Right lobe of liver (tissue), 6 donors: ENCODE measurements around the gene PIP5K1B. TPM values are rescaled to one million over a fixed set of nuclear protein-coding genes. Genes with fewer than 3 reads are reported as not detected.
A peak's percentile ranks its signal among the peaks of the same experiment; 100 is the strongest.

Experiments
- ATAC-seq, 4 donors: fragments of 200-7000 bp; cut with Tn5 transposase; one replicate each; pipeline ENCODE4 v1.9.1; 2020; ENCODE audit warnings: mild to moderate bottlenecking in 4 of 4, moderate library complexity in 4 of 4
- DNase-seq, 3 donors: peaks; one replicate each; pipeline ENCODE4 v3.0.0-alpha.2; 2020
- H3K27ac ChIP-seq, 3 donors: fragments of 200-600 bp; one replicate each; pipeline ENCODE4 v1.8.0; 2022
- H3K27me3 ChIP-seq, 2 donors: fragments of 200-600 bp; one replicate each; pipeline ENCODE4 v1.8.0; 2022
- H3K36me3 ChIP-seq, 4 donors: fragments of 200-600 bp; sonication (generic) in 1 of 4; one replicate each; pipeline versions ENCODE4 v1.5.1 to v1.8.0; 2017 to 2022; ENCODE audit warnings: control low read depth in 1 of 4
- H3K4me1 ChIP-seq, 4 donors: fragments of 200-600 bp; sonication (generic) in 1 of 4; one replicate each; pipeline versions ENCODE4 v1.5.1 to v1.8.0; 2017 to 2022; ENCODE audit warnings: control low read depth in 1 of 4
- H3K4me3 ChIP-seq, 3 donors: fragments of 200-600 bp; one replicate each; pipeline ENCODE4 v1.8.0; 2022
- H3K9me3 ChIP-seq, 4 donors: fragments of 200-600 bp; sonication (generic) in 1 of 4; one replicate each; pipeline versions ENCODE4 v1.5.1 to v1.8.0; 2017 to 2022; ENCODE audit warnings: control low read depth in 1 of 4
- POLR2A ChIP-seq: fragments of 450-650 bp; IDR thresholded peaks from one replicate; pipeline ENCODE4 v1.6.1; 2017; ENCODE audit warnings: antibody characterized with exemption, mild to moderate bottlenecking
- WGBS: methylation state at CpG from one replicate; pipeline ENCODE4 v1.1.6; 2018; ENCODE audit warnings: low coverage, low lambda C conversion rate; ENCODE audit not compliant: insufficient coverage; ENCODE audit errors: missing lambda C conversion rate; 5-methylcytosine and 5-hydroxymethylcytosine counted together
- intact Hi-C, 2 donors: fragments of 100-400 bp; cut with DNase I; formaldehyde crosslinking; loops; one replicate each; pipeline versions ENCODE4 v1.11.2 to v1.14.1; 2022
- total RNA-seq, 6 experiments: library from RNA; depleted of rRNA in 2 of 6; stranded (reverse); fragments of >200 nt in 2 of 6; fragmentation: NEBNext Ultra II Directional in 3 of 6; extraction: Animal tissue kit (Norgen Biotek cat#: 25700) in 3 of 6; gene quantifications; one replicate each; pipeline versions ENCODE4 v1.1.0 to v1.2.4, GENCODE V29; 2016 to 2023
- TF ChIP-seq, protein P1 (sequence below), 4 donors: fragments of 200-600 bp in 3 of 4; fragments of 450-650 bp in 1 of 4; IDR thresholded peaks; one replicate each; pipeline versions ENCODE4 v1.5.1 to v1.8.0; 2016 to 2022; ENCODE audit warnings: antibody characterized with exemption in 4 of 4, mild to moderate bottlenecking in 2 of 4
- donor health status: DM: no; HTN: yes; CAD: no.
- donor health status: DM: no; HTN: no; CAD: no.
- donor health status: DM: no; HTN: no; CAD: no.
- donor health status: DM: no; HTN: yes; CAD: no.
- donor health status: DM: no; HTN: yes; CAD: no.

Gene PIP5K1B
- total RNA-seq, 6 experiments from 2014 or later = 0.27 to 0.71 TPM; not detected in 4

DNA sequence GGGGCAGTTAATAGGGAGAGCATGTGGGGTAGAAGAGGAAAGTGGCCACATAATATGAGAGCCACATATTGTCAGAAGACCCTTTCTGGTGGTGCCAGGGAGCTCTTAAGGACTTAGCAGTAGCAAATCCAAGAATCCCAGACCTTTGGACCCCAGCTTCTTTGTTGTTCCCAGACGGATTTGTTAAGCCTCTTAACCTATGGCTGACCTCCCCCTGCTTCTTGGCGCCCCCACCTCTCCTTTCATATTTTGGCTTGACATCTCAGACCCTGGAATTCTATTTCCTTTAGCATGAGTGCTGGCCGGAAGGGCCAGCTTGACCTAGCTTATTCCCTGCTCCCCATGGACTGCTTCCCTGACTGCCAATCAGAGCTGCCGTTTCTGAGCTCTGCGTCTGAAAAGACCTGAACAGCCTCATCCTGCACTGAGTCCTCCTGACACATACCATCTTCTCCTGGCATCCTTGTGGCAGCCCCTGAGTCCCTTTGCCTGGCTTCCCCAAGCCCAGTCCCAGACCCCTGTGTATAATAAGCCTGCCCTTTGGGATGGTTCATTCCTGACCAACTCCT is 192.6 kb downstream of the PIP5K1B start:
- whole genome bisulfite sequencing = 21% methylated on average over 5 of the region's 5 CpGs
- no peak overlapping the region for H3K27ac ChIP-seq
- TF ChIP-seq, protein P1, sequence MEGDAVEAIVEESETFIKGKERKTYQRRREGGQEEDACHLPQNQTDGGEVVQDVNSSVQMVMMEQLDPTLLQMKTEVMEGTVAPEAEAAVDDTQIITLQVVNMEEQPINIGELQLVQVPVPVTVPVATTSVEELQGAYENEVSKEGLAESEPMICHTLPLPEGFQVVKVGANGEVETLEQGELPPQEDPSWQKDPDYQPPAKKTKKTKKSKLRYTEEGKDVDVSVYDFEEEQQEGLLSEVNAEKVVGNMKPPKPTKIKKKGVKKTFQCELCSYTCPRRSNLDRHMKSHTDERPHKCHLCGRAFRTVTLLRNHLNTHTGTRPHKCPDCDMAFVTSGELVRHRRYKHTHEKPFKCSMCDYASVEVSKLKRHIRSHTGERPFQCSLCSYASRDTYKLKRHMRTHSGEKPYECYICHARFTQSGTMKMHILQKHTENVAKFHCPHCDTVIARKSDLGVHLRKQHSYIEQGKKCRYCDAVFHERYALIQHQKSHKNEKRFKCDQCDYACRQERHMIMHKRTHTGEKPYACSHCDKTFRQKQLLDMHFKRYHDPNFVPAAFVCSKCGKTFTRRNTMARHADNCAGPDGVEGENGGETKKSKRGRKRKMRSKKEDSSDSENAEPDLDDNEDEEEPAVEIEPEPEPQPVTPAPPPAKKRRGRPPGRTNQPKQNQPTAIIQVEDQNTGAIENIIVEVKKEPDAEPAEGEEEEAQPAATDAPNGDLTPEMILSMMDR (IDR thresholded peaks at IDR 0.05) = no peak
- TF ChIP-seq POLR2A = no peak
- no peaks in the 10 kb centered on the region for H3K27me3 ChIP-seq
- H3K4me1 ChIP-seq = no peaks in the 10 kb centered on the region
- H3K36me3 ChIP-seq = no peaks in the 10 kb centered on the region
- H3K9me3 ChIP-seq = no peaks in the 10 kb centered on the region
- peak in 1 of 4 donors; percentile 6 for ATAC-seq
- DNase-seq = no peak
- H3K4me3 ChIP-seq = no peak overlapping the region
- intact Hi-C loops = no loop called here

DNA sequence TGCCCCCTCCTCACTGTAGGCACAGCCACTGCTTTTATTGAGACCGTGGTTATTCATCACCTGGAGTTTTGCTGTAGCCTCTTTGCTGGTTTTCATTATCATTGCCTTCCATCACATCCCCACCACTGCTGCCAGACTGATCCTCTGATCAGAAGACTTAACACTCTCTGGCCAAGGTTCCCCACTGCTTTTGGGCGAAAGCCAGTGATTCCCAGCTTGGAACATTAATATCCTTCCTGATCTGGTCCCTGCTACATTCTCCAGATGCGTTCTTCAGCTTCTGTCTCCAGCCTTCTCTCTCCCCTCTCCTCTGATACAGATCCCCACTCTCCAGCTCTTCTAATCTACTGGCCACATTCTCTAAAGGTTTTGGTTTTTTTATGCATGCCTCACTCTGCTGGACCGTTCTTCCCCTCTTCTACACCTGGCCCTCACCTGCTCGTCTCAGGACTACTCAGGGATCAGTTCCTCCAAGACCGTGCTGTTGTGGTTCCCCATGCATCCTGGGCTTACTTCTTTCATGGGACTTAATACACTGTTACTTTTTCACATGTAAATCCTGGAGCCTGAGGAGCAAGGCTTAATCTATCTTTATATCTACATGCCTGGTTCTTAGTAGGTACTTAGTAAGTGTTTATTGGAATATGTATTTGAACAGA is 193.9 kb downstream of the PIP5K1B start:
- no peaks in the 10 kb centered on the region for H3K4me1 ChIP-seq
- no peaks in the 10 kb centered on the region for H3K36me3 ChIP-seq
- no peaks in the 10 kb centered on the region for H3K27me3 ChIP-seq
- intact Hi-C loops = no loop called here
- WGBS = 29% methylated on average over 6 of the region's 6 CpGs
- DNase-seq (no peak), ATAC-seq (no peak)
- no peaks in the 10 kb centered on the region for H3K9me3 ChIP-seq
- H3K4me3 ChIP-seq = no peak overlapping the region
- no peak overlapping the region for H3K27ac ChIP-seq
- TF ChIP-seq POLR2A = no peak
- TF ChIP-seq, protein P1 (IDR thresholded peaks at IDR 0.05) = no peak

DNA sequence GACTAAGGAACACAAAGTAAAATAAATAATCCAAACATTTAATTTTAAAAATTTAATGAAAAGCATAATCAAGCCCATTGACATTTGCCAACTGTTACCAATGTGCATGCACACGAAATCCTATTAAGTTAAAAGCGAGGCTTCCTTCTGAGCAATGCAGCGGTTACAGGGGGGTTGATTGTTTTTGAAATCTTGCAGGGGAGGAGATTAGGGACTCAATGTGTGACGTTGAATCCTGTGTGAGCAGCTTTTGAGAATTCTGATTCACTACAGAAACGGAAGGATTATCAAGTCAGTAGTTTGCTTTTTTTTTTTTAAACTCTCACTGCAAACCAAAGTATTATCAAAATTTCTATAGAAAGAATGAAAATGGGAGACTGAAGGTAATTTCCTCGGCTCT is 199.4 kb downstream of the PIP5K1B start:
- no peak overlapping the region for H3K4me3 ChIP-seq
- peak in 1 of 4 donors; percentile 38 for ATAC-seq
- no peaks in the 10 kb centered on the region for H3K9me3 ChIP-seq
- intact Hi-C loops = no loop called here
- H3K4me1 ChIP-seq = no peaks in the 10 kb centered on the region
- no peaks in the 10 kb centered on the region for H3K27me3 ChIP-seq
- DNase-seq = no peak
- TF ChIP-seq POLR2A = no peak
- TF ChIP-seq, protein P1 (IDR thresholded peaks at IDR 0.05) = no peak
- 30% methylated on average over 6 of the region's 6 CpGs for WGBS
- H3K27ac ChIP-seq = no peak overlapping the region
- H3K36me3 ChIP-seq = no peaks in the 10 kb centered on the region

DNA sequence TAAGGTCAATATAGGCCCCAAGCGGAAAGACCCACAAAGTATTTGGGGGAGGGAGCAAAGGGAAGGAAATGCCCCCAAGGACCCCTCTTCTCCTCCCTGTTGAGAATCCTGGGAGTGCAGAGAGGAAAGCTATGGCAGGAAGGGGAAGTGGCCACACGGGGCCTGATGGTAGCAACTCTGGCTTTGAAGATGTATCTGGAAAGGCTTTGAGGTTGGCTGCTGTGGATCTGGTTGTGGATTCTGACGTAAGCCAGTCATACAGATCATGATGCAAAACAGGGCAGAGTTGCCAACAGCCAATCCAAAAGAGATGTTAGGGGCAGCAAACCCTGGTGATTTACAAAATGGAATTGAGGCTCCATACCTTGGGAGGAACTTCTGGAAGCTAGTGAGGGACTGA is 200.1 kb downstream of the PIP5K1B start:
- ATAC-seq (no peak), DNase-seq (no peak)
- Histone ChIP-seq H3K9me3 (no peaks in the 10 kb centered on the region), H3K36me3 (no peaks in the 10 kb centered on the region), H3K4me1 (no peaks in the 10 kb centered on the region), H3K4me3 (no peak overlapping the region), H3K27ac (no peak overlapping the region), H3K27me3 (no peaks in the 10 kb centered on the region)
- 37% methylated on average over 3 of the region's 3 CpGs for WGBS
- intact Hi-C loops = no loop called here
- no peak for TF ChIP-seq POLR2A
- TF ChIP-seq, protein P1 (IDR thresholded peaks at IDR 0.05) = no peak
